ENCODE measurements around the gene RALY. TPM values are rescaled to one million over a fixed set of nuclear protein-coding genes. Genes with fewer than 3 reads are reported as not detected.
A peak's percentile ranks its signal among the peaks of the same experiment; 100 is the strongest.
"Not testable (repeated sequence)": the region's sequence is repeated elsewhere in the genome, so short reads cannot be mapped to it uniquely, and the experiment has no call there.

Gene RALY
- total and polyA plus RNA-seq, 5 donors from 2014 or later, result 160 to 216 (median 191) TPM

DNA sequence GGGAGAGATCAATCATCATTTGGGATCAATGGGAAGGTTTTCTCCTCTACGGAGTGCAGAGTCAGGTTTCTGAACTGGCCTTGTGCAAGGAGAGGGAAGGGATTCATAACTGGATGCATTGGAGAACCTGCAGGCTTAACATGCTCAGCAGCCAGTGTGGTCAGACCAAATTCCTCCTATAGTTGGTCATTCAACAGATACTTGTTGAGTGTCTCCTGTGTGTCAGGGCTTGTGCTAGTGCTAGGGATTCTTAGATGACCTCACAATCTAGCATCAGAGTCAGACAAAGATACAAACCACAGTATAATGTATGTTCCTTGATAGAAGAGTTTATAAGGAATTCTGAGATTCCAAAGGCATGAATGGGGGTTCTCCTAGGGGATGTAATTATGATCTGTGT, 23.9 kb downstream of the RALY start:
- Histone ChIP-seq H3K36me3 (ENCODE audit: control insufficient read depth, insufficient read depth, low read length) (peaks cover 5% of the 10 kb centered on the region), H3K27ac (ENCODE audit: insufficient read depth, low read length, poor library complexity, severe bottlenecking) (no peak overlapping the region), H3K27me3 (ENCODE audit: control insufficient read depth, insufficient read depth, low read length) (no peaks in the 10 kb centered on the region), H3K4me1 (ENCODE audit: control insufficient read depth, insufficient read depth, low read length, poor library complexity, severe bottlenecking) (peaks cover 49% of the 10 kb centered on the region), H3K9me3 (ENCODE audit: control insufficient read depth in 2 of 2, low read length in 2 of 2) (no peaks in the 10 kb centered on the region), H3K4me3 (ENCODE audit: low read depth, low read length) (no peak overlapping the region)
- Mint-ChIP-seq H3K27ac (peak overlapping the region; percentile 2 to 51 (median 48)), H3K36me3 (no peaks in the 10 kb centered on the region), H3K4me1 (peaks cover 42 to 89% (median 79%) of the 10 kb centered on the region in 4 donors), H3K9me3 (peaks cover 0 to 2% (median 0%) of the 10 kb centered on the region in 7 donors), H3K4me3 (peak overlapping the region in 1 of 4 donors; percentile 4), H3K27me3 (no peaks in the 10 kb centered on the region)
- ATAC-seq (ENCODE audit: low read depth in 2 of 2), result no peak
- no peak for DNase-seq

GRCh38 chr20:34018166-34018565, 24.5 kb downstream of the RALY start:
- Histone ChIP-seq H3K27me3 (ENCODE audit: control insufficient read depth, insufficient read depth, low read length) (no peaks in the 10 kb centered on the region), H3K4me3 (ENCODE audit: low read depth, low read length) (no peak overlapping the region), H3K36me3 (ENCODE audit: control insufficient read depth, insufficient read depth, low read length) (peaks cover 5% of the 10 kb centered on the region), H3K9me3 (ENCODE audit: control insufficient read depth in 2 of 2, low read length in 2 of 2) (no peaks in the 10 kb centered on the region), H3K4me1 (ENCODE audit: control insufficient read depth, insufficient read depth, low read length, poor library complexity, severe bottlenecking) (peaks cover 49% of the 10 kb centered on the region), H3K27ac (ENCODE audit: insufficient read depth, low read length, poor library complexity, severe bottlenecking) (no peak overlapping the region)
- Mint-ChIP-seq H3K36me3 (no peaks in the 10 kb centered on the region), H3K4me3 (peak overlapping the region in 2 of 4 donors; percentile 4 to 5), H3K4me1 (peaks cover 44 to 89% (median 79%) of the 10 kb centered on the region in 4 donors), H3K27me3 (no peaks in the 10 kb centered on the region), H3K27ac (peak overlapping the region; percentile 16 to 51 (median 48)), H3K9me3 (peaks cover 0 to 2% (median 0%) of the 10 kb centered on the region in 7 donors)
- DNase-seq (no peak), ATAC-seq (ENCODE audit: low read depth in 2 of 2) (no peak)

DNA sequence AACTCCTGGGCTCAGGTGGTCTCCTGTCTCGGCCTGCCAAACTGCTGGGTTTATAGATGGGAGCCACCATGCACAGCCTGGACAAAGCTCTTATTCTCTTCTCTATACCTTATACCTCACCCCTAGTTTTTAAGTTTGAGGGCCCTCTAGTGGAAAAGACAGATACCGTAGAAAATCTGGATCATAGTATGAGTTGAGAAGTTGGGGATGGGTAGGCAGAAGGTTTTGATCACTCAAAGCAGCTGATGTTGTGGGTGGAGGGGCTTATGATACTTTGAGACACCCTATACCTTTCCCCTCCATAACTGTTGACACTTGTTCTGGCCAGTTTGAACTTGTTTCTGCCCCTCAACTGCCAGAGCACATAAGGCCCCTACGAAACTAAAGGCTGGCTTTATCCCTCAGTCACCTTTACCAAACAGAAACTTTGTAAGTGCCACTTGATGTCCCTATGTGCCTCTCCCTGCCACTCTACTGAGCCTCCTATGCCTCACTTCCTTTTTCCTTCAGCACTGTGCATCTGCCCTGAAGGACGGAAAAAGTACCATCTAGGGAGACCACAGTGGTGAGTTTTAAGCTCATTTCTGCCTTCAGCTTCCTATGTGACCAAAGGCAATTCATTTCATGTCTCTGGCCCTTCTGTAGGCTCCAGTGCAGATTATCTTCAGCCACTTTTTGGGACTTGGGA, 28.6 kb downstream of the RALY start:
- peaks cover 0 to 2% (median 0%) of the 10 kb centered on the region in 7 donors for H3K9me3 Mint-ChIP-seq
- Histone ChIP-seq H3K9me3 (ENCODE audit: control insufficient read depth in 2 of 2, low read length in 2 of 2) (no peaks in the 10 kb centered on the region), H3K4me3 (ENCODE audit: low read depth, low read length) (no peak overlapping the region), H3K4me1 (ENCODE audit: control insufficient read depth, insufficient read depth, low read length, poor library complexity, severe bottlenecking) (peaks cover 54% of the 10 kb centered on the region), H3K36me3 (ENCODE audit: control insufficient read depth, insufficient read depth, low read length) (peaks cover 5% of the 10 kb centered on the region), H3K27me3 (ENCODE audit: control insufficient read depth, insufficient read depth, low read length) (no peaks in the 10 kb centered on the region), H3K27ac (ENCODE audit: insufficient read depth, low read length, poor library complexity, severe bottlenecking) (peak overlapping the region; percentile 18)
- no peaks in the 10 kb centered on the region for H3K27me3 Mint-ChIP-seq
- ATAC-seq (ENCODE audit: low read depth in 2 of 2), result peak in 1 of 2 donors; percentile 56
- H3K27ac Mint-ChIP-seq, result peak overlapping the region; percentile 10 to 54 (median 33)
- peaks cover 43 to 85% (median 70%) of the 10 kb centered on the region in 4 donors for H3K4me1 Mint-ChIP-seq
- DNase-seq, result peak in 2 of 3 donors; percentile 27 to 39
- H3K4me3 Mint-ChIP-seq, result peak overlapping the region in 2 of 4 donors; percentile 42 to 59
- no peaks in the 10 kb centered on the region for H3K36me3 Mint-ChIP-seq

DNA sequence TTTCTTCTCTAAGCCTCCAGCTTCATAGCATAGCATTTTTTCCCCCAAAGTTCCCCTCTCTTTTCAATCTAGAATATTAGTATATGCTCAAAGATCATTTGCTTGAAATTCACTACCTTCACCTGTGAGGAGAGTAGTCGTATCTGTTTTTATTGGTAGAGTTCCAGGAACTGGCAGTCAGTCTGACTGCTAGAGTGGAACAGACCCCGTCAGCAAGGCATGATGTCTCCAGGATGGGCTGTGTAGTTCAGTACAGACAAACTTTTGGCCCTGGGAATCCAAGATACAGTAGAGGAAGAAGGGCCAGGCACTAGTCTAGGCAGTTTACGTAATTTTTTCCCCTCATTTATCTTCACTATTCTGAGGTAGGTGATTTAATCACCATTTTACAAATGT, 29.1 kb downstream of the RALY start:
- Mint-ChIP-seq H3K4me3 (peak overlapping the region in 2 of 4 donors; percentile 9 to 59), H3K36me3 (no peaks in the 10 kb centered on the region)

DNA sequence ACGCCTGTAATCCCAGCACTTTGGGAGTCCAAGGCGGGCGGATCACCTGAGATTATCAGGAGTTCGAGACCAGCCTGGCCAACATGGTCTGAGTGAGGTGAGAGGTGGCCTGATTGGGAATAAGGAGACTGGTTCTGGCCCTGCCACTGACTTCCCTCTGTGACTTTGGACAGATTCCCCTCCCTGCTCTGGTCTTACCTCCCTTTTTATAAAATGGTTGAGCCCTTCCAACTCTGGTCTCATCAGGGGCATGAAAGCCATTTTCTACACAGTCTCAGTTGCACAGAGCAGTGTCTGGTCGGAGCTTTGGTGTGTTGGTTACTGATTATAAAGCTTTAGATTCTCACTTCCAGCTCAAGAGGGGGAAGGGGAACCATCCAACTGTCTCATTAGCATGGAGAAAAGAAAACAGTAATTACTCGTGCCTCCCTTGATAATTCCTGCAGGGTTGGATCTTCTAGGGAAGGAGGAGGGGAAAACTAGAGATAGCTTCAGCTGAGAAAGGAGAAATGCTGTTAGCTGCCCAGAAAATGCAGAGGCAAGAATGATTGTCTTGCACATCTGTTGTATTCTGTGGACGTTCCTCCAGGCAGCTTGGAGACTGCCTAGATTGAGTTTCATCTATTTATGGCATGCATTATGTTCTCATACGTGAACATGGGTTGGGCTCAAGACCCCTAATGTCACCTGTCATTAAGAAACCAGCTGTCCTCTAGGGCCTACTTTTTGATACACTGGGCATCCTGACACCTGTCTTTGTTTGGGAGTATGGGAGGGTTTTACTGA, 30.4 kb downstream of the RALY start:
- Histone ChIP-seq H3K27ac (ENCODE audit: insufficient read depth, low read length, poor library complexity, severe bottlenecking) (no peak overlapping the region), H3K36me3 (ENCODE audit: control insufficient read depth, insufficient read depth, low read length) (peaks cover 5% of the 10 kb centered on the region), H3K4me3 (ENCODE audit: low read depth, low read length) (no peak overlapping the region), H3K4me1 (ENCODE audit: control insufficient read depth, insufficient read depth, low read length, poor library complexity, severe bottlenecking) (peaks cover 45% of the 10 kb centered on the region), H3K9me3 (ENCODE audit: control insufficient read depth in 2 of 2, low read length in 2 of 2) (no peaks in the 10 kb centered on the region), H3K27me3 (ENCODE audit: control insufficient read depth, insufficient read depth, low read length) (no peaks in the 10 kb centered on the region)
- H3K4me3 Mint-ChIP-seq, result peak overlapping the region in 2 of 4 donors; percentile 21 to 22
- H3K36me3 Mint-ChIP-seq, result no peaks in the 10 kb centered on the region
- DNase-seq (no peak), ATAC-seq (ENCODE audit: low read depth in 2 of 2) (no peak)
- H3K9me3 Mint-ChIP-seq, result peaks cover 0 to 2% (median 0%) of the 10 kb centered on the region in 7 donors
- H3K27ac Mint-ChIP-seq, result peak overlapping the region; percentile 38 to 76 (median 60)
- H3K27me3 Mint-ChIP-seq, result no peaks in the 10 kb centered on the region
- H3K4me1 Mint-ChIP-seq, result peaks cover 45 to 87% (median 69%) of the 10 kb centered on the region in 4 donors

More for the DNA sequence above, 29.1 kb downstream of the RALY start:
- H3K27me3 Mint-ChIP-seq, result no peaks in the 10 kb centered on the region
- no peak for DNase-seq
- no peak for ATAC-seq (ENCODE audit: low read depth in 2 of 2)
- H3K9me3 ChIP-seq (ENCODE audit: control insufficient read depth in 2 of 2, low read length in 2 of 2), result no peaks in the 10 kb centered on the region
- H3K36me3 ChIP-seq (ENCODE audit: control insufficient read depth, insufficient read depth, low read length), result peaks cover 5% of the 10 kb centered on the region
- peak overlapping the region in 2 of 3 donors; percentile 11 to 54 for H3K27ac Mint-ChIP-seq
- H3K4me1 Mint-ChIP-seq, result peaks cover 43 to 85% (median 70%) of the 10 kb centered on the region in 4 donors
- no peak overlapping the region for H3K27ac ChIP-seq (ENCODE audit: insufficient read depth, low read length, poor library complexity, severe bottlenecking)
- no peak overlapping the region for H3K4me3 ChIP-seq (ENCODE audit: low read depth, low read length)
- H3K4me1 ChIP-seq (ENCODE audit: control insufficient read depth, insufficient read depth, low read length, poor library complexity, severe bottlenecking), result peaks cover 49% of the 10 kb centered on the region
- H3K27me3 ChIP-seq (ENCODE audit: control insufficient read depth, insufficient read depth, low read length), result no peaks in the 10 kb centered on the region
- peaks cover 0 to 2% (median 0%) of the 10 kb centered on the region in 7 donors for H3K9me3 Mint-ChIP-seq

DNA sequence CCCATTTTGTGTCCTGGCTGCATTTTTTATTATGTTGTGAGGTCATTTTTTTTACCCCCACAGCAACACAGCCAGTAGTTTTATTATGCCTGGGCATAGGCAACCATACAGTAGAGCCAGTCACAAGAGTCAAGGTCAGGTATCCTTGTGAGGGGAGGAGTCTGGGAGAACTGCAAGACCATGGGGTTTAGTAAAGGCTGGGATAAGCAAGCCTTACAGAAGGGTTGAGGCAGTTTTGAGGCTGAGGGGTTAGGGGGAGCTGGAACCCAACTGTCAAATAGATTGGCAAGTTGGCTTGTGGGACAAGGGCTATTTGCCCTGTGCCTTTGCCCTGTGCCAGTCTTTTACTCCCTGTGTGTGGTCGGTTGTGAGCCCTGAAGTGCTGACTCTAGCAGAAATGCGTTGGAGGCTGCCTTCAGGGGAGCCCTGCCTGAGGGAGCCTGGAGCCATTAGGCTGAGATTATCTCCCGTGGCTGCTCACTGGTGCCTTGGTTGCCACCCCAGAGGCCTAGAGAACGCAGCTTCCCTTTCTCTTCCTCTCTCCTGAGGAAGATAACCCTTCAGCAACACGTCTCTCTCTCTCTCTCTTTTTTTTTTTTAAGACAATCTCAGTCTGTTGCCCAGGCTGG, 31.1 kb downstream of the RALY start:
- no peaks in the 10 kb centered on the region for H3K36me3 Mint-ChIP-seq
- peak overlapping the region; percentile 38 to 76 (median 62) for H3K27ac Mint-ChIP-seq
- no peak for ATAC-seq (ENCODE audit: low read depth in 2 of 2)
- H3K9me3 ChIP-seq (ENCODE audit: control insufficient read depth in 2 of 2, low read length in 2 of 2), result no peaks in the 10 kb centered on the region
- H3K9me3 Mint-ChIP-seq, result peaks cover 0 to 2% (median 0%) of the 10 kb centered on the region in 7 donors
- no peak overlapping the region for H3K27ac ChIP-seq (ENCODE audit: insufficient read depth, low read length, poor library complexity, severe bottlenecking)
- DNase-seq, result no peak
- peaks cover 44% of the 10 kb centered on the region for H3K4me1 ChIP-seq (ENCODE audit: control insufficient read depth, insufficient read depth, low read length, poor library complexity, severe bottlenecking)
- no peaks in the 10 kb centered on the region for H3K27me3 ChIP-seq (ENCODE audit: control insufficient read depth, insufficient read depth, low read length)
- H3K36me3 ChIP-seq (ENCODE audit: control insufficient read depth, insufficient read depth, low read length), result peaks cover 5% of the 10 kb centered on the region
- H3K4me3 ChIP-seq (ENCODE audit: low read depth, low read length), result no peak overlapping the region
- peak overlapping the region in 2 of 4 donors; percentile 22 to 38 for H3K4me3 Mint-ChIP-seq
- peaks cover 45 to 89% (median 68%) of the 10 kb centered on the region in 4 donors for H3K4me1 Mint-ChIP-seq
- no peaks in the 10 kb centered on the region for H3K27me3 Mint-ChIP-seq

- Mint-ChIP-seq H3K4me1 (peaks cover 26 to 79% (median 61%) of the 10 kb centered on the region in 4 donors), H3K27ac (peak overlapping the region in 2 of 3 donors; percentile 56 to 77)
- H3K4me3 Mint-ChIP-seq; H3K27ac ChIP-seq (ENCODE audit: insufficient read depth, low read length, poor library complexity, severe bottlenecking); H3K9me3 Mint-ChIP-seq; H3K27me3 ChIP-seq (ENCODE audit: control insufficient read depth, insufficient read depth, low read length); H3K9me3 ChIP-seq (ENCODE audit: control insufficient read depth in 2 of 2, low read length in 2 of 2); DNase-seq; H3K4me3 ChIP-seq (ENCODE audit: low read depth, low read length); H3K27me3 Mint-ChIP-seq; ATAC-seq (ENCODE audit: low read depth in 2 of 2); H3K36me3 Mint-ChIP-seq: not testable (repeated sequence)
- Histone ChIP-seq H3K36me3 (ENCODE audit: control insufficient read depth, insufficient read depth, low read length) (peaks cover 17% of the 10 kb centered on the region), H3K4me1 (ENCODE audit: control insufficient read depth, insufficient read depth, low read length, poor library complexity, severe bottlenecking) (peaks cover 35% of the 10 kb centered on the region)
Measured at GRCh38 chr20:34028013-34028412, 34.3 kb downstream of the RALY start.
